CD4-positive, alpha-beta T cell treated with Interleukin-15 for 4 hours (primary cell): Measurements from ENCODE around the gene UEVLD.

ENCODE experiments used
- DNase-seq: peaks from one replicate; pipeline ENCODE4 v3.0.0-alpha.2; 2020; ENCODE audit warnings: low spot score

The UEVLD gene

GRCh38 chr11:18498039-18498438 lies 90.5 kb downstream of the UEVLD start:
- no peak for DNase-seq

- no peak for DNase-seq
Measured at GRCh38 chr11:18495703-18496102, 92.8 kb downstream of the UEVLD start.

GRCh38 chr11:18495271-18495670 lies 93.3 kb downstream of the UEVLD start:
- no peak for DNase-seq

- DNase-seq: no peak
Measured at GRCh38 chr11:18493310-18493709, 95.2 kb downstream of the UEVLD start.

- no peak for DNase-seq
Measured at GRCh38 chr11:18492888-18493287, 95.6 kb downstream of the UEVLD start.

GRCh38 chr11:18491924-18492323 lies 96.6 kb downstream of the UEVLD start:
- no peak for DNase-seq

- DNase-seq: no peak
Measured at GRCh38 chr11:18490736-18491485, 97.6 kb downstream of the UEVLD start.

GRCh38 chr11:18490319-18490718 lies 98.2 kb downstream of the UEVLD start:
- no peak for DNase-seq

GRCh38 chr11:18485913-18486528 lies 102.5 kb downstream of the UEVLD start:
- DNase-seq: no peak
